Neutrophil (primary cell): ENCODE measurements around the gene HOXC12.

Experiments used
- H3K27ac ChIP-seq: fragments of 200-600 bp; sonication (generic); 2 replicates; pipeline ENCODE4 v1.5.1; 2016; ENCODE audit warnings: mild to moderate bottlenecking, moderate library complexity
- H3K27me3 ChIP-seq: fragments of 200-600 bp; sonication (generic); 2 replicates; pipeline ENCODE4 v1.6.0; 2016; ENCODE audit warnings: mild to moderate bottlenecking
- H3K36me3 ChIP-seq: fragments of 200-600 bp; sonication (generic); 2 replicates; pipeline ENCODE4 v1.5.1; 2017
- H3K4me1 ChIP-seq, 2 experiments: fragments of 200-600 bp in 1 of 2; sonication (generic) in 1 of 2; 1 replicate in 1 of 2; 2 replicates in 1 of 2; pipeline versions ENCODE4 v1.5.1 to v1.6.1; 2013 to 2016; ENCODE audit warnings: low read depth in 1 of 2, low read length in 1 of 2, mild to moderate bottlenecking in 1 of 2, moderate library complexity in 1 of 2; ENCODE audit not compliant: control insufficient read depth in 1 of 2, insufficient read depth in 1 of 2
- H3K4me3 ChIP-seq, 2 experiments: fragments of 200-600 bp in 1 of 2; sonication (generic) in 1 of 2; 1 replicate in 1 of 2; 2 replicates in 1 of 2; pipeline ENCODE4 v1.5.1; 2013 to 2016; ENCODE audit warnings: low read depth in 1 of 2, low read length in 1 of 2, mild to moderate bottlenecking in 1 of 2, moderate library complexity in 1 of 2
- H3K9me3 ChIP-seq: fragments of 200-600 bp; sonication (generic); 2 replicates; pipeline ENCODE4 v1.5.1; 2016
- CTCF ChIP-seq: fragments of 200-600 bp; sonication (generic); IDR thresholded peaks from 2 replicates; pipeline ENCODE4 v1.5.1; 2016; ENCODE audit warnings: antibody characterized with exemption

HOXC12 gene

GRCh38 chr12:53944209-53944608 lies 10.5 kb upstream of the HOXC12 start:
- no peak for TF ChIP-seq CTCF
- no peak overlapping the region for H3K4me3 ChIP-seq
- no peak overlapping the region for H3K27ac ChIP-seq
- H3K27me3 ChIP-seq: peaks cover 100% of the 10 kb centered on the region
- no peaks in the 10 kb centered on the region for H3K9me3 ChIP-seq
- no peaks in the 10 kb centered on the region for H3K36me3 ChIP-seq
- H3K4me1 ChIP-seq: no peaks in the 10 kb centered on the region

- no peak overlapping the region for H3K4me3 ChIP-seq
- no peaks in the 10 kb centered on the region for H3K4me1 ChIP-seq
- H3K9me3 ChIP-seq: no peaks in the 10 kb centered on the region
- no peak for TF ChIP-seq CTCF
- peaks cover 100% of the 10 kb centered on the region for H3K27me3 ChIP-seq
- H3K27ac ChIP-seq: no peak overlapping the region
- H3K36me3 ChIP-seq: no peaks in the 10 kb centered on the region
Observed at GRCh38 chr12:53944907-53945847, 9.5 kb upstream of the HOXC12 start.

- TF ChIP-seq CTCF: no peak
- no peak overlapping the region for H3K4me3 ChIP-seq
- H3K27ac ChIP-seq: no peak overlapping the region
- H3K9me3 ChIP-seq: no peaks in the 10 kb centered on the region
- no peaks in the 10 kb centered on the region for H3K4me1 ChIP-seq
- peaks cover 100% of the 10 kb centered on the region for H3K27me3 ChIP-seq
- no peaks in the 10 kb centered on the region for H3K36me3 ChIP-seq
Observed at GRCh38 chr12:53947743-53948142, 7.0 kb upstream of the HOXC12 start.

GRCh38 chr12:53948650-53949593 lies 5.8 kb upstream of the HOXC12 start:
- Histone ChIP-seq H3K36me3 (no peaks in the 10 kb centered on the region), H3K27ac (no peak overlapping the region), H3K4me3 (no peak overlapping the region), H3K9me3 (no peaks in the 10 kb centered on the region), H3K4me1 (no peaks in the 10 kb centered on the region), H3K27me3 (peaks cover 100% of the 10 kb centered on the region)
- TF ChIP-seq CTCF: no peak

GRCh38 chr12:53949631-53950436 lies 4.9 kb upstream of the HOXC12 start:
- no peak overlapping the region for H3K4me3 ChIP-seq
- H3K27me3 ChIP-seq: peaks cover 100% of the 10 kb centered on the region

More at GRCh38 chr12:53949631-53950436, 4.9 kb upstream of the HOXC12 start:
- no peak for TF ChIP-seq CTCF
- Histone ChIP-seq H3K4me1 (no peaks in the 10 kb centered on the region), H3K9me3 (no peaks in the 10 kb centered on the region), H3K36me3 (no peaks in the 10 kb centered on the region), H3K27ac (no peak overlapping the region)
